22Rv1 (cell line): ENCODE data around the gene NUP93.

Experiments
- ZFX ChIP-seq: fragments of 450-650 bp; IDR thresholded peaks from 2 replicates; pipeline ENCODE4 v1.6.1; 2017; ENCODE audit warnings: antibody characterized with exemption, borderline replicate concordance
- TF ChIP-seq, protein P1 (sequence below): fragments of 450-650 bp; IDR thresholded peaks from 2 replicates; pipeline ENCODE4 v1.5.1; 2017; ENCODE audit warnings: mild to moderate bottlenecking

GRCh38 chr16:56763291-56763916 lies 33.5 kb downstream of the NUP93 start:
- TF ChIP-seq, protein P1, sequence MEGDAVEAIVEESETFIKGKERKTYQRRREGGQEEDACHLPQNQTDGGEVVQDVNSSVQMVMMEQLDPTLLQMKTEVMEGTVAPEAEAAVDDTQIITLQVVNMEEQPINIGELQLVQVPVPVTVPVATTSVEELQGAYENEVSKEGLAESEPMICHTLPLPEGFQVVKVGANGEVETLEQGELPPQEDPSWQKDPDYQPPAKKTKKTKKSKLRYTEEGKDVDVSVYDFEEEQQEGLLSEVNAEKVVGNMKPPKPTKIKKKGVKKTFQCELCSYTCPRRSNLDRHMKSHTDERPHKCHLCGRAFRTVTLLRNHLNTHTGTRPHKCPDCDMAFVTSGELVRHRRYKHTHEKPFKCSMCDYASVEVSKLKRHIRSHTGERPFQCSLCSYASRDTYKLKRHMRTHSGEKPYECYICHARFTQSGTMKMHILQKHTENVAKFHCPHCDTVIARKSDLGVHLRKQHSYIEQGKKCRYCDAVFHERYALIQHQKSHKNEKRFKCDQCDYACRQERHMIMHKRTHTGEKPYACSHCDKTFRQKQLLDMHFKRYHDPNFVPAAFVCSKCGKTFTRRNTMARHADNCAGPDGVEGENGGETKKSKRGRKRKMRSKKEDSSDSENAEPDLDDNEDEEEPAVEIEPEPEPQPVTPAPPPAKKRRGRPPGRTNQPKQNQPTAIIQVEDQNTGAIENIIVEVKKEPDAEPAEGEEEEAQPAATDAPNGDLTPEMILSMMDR: no peak
- no peak for TF ChIP-seq ZFX
